ENCODE measurements around the gene GRAMD1A. TPM values are rescaled to one million over a fixed set of nuclear protein-coding genes. Genes with fewer than 3 reads are reported as not detected.

Gene GRAMD1A
- total RNA-seq, 1 donor: 23.3 TPM

GRCh38 chr19:35066691-35067563 is 66.8 kb downstream of the GRAMD1A start:
- DNase-seq (ENCODE audit: low read depth): peak; percentile 77
- TF ChIP-seq CTCF (IDR thresholded peaks at IDR 0.05; ENCODE audit: insufficient read depth, low read depth, low read length): peak; percentile 88
- no peak overlapping the region for H3K4me3 ChIP-seq (ENCODE audit: low read depth, low read length)

- DNase-seq (ENCODE audit: low read depth): no peak
- no peak overlapping the region for H3K4me3 ChIP-seq (ENCODE audit: low read depth, low read length)
- no peak for TF ChIP-seq CTCF (IDR thresholded peaks at IDR 0.05; ENCODE audit: insufficient read depth, low read depth, low read length)
Observed at GRCh38 chr19:35068941-35069634, 69.0 kb downstream of the GRAMD1A start.

- H3K4me3 ChIP-seq (ENCODE audit: low read depth, low read length): no peak overlapping the region
- DNase-seq (ENCODE audit: low read depth): no peak
Observed at GRCh38 chr19:35069696-35070095, 69.6 kb downstream of the GRAMD1A start.

GRCh38 chr19:35070471-35070870 is 70.3 kb downstream of the GRAMD1A start:
- TF ChIP-seq CTCF (IDR thresholded peaks at IDR 0.05; ENCODE audit: insufficient read depth, low read depth, low read length): no peak

More at GRCh38 chr19:35069696-35070095, 69.6 kb downstream of the GRAMD1A start:
- no peak for TF ChIP-seq CTCF (IDR thresholded peaks at IDR 0.05; ENCODE audit: insufficient read depth, low read depth, low read length)

GRCh38 chr19:35073516-35073915 is 73.4 kb downstream of the GRAMD1A start:
- TF ChIP-seq CTCF (IDR thresholded peaks at IDR 0.05; ENCODE audit: insufficient read depth, low read depth, low read length): no peak
- no peak overlapping the region for H3K4me3 ChIP-seq (ENCODE audit: low read depth, low read length)
- no peak for DNase-seq (ENCODE audit: low read depth)

More at GRCh38 chr19:35070471-35070870, 70.3 kb downstream of the GRAMD1A start:
- H3K4me3 ChIP-seq (ENCODE audit: low read depth, low read length): no peak overlapping the region
- DNase-seq (ENCODE audit: low read depth): no peak

GRCh38 chr19:35073941-35074340 is 73.8 kb downstream of the GRAMD1A start:
- H3K4me3 ChIP-seq (ENCODE audit: low read depth, low read length): no peak overlapping the region

More at GRCh38 chr19:35073941-35074340, 73.8 kb downstream of the GRAMD1A start:
- TF ChIP-seq CTCF (IDR thresholded peaks at IDR 0.05; ENCODE audit: insufficient read depth, low read depth, low read length): no peak
- DNase-seq (ENCODE audit: low read depth): no peak
